Endothelial cell of umbilical vein (primary cell): ENCODE results near the gene IFT88. TPM values are rescaled to one million over a fixed set of nuclear protein-coding genes. Genes with fewer than 3 reads are reported as not detected.

Experiments
- BruUV-seq: library from RNA; stranded (reverse); fragments of 400-500 nt; replicated peaks from 2 replicates; lab custom pipeline; 2021; lab: Mats Ljungman, UMichigan
- CTCF ChIA-PET: fragments of 300-600, 350-600 bp; sonication (Branson Sonifier 250); formaldehyde crosslinking; loops from one replicate; lab custom pipeline; 2021; ENCODE audit warnings: antibody characterized with exemption, inconsistent platforms; lab: Charles Lee
- POLR2A ChIA-PET: fragments of 300-600, 350-600 bp; sonication (Branson Sonifier 250); formaldehyde crosslinking; loops from one replicate; lab custom pipeline; 2021; ENCODE audit warnings: antibody characterized with exemption, inconsistent platforms; lab: Charles Lee
- DNase-seq: peaks from one replicate; pipeline ENCODE4 v3.0.0-alpha.2; 2011; ENCODE audit warnings: low read depth, low spot score
- FAIRE-seq: peaks from 2 replicates; lab custom pipeline; 2011; peaks lifted over from hg19 to GRCh38; lab: Jason Lieb, UNC
- H2AFZ ChIP-seq: 2 replicates; pipeline ENCODE4 v1.6.0; 2012; ENCODE audit warnings: low read depth, low read length, control low read depth, inconsistent platforms
- H3K27ac ChIP-seq: 2 replicates; pipeline ENCODE4 v1.5.1; 2011; ENCODE audit warnings: low read depth, mild to moderate bottlenecking, control low read depth, low read length, moderate library complexity; ENCODE audit not compliant: insufficient read depth
- H3K27me3 ChIP-seq, 2 experiments: 2 replicates each; pipeline versions ENCODE4 v1.6.0 to v1.6.1; 2011; ENCODE audit warnings: low read length in 2 of 2, mixed read lengths in 1 of 2; ENCODE audit not compliant: control insufficient read depth in 2 of 2, insufficient read depth in 2 of 2
- H3K36me3 ChIP-seq, 2 experiments: 2 replicates in 1 of 2; 3 replicates in 1 of 2; pipeline ENCODE4 v1.5.1; 2011; ENCODE audit warnings: low read length in 2 of 2, mild to moderate bottlenecking in 1 of 2, moderate library complexity in 1 of 2; ENCODE audit not compliant: control insufficient read depth in 2 of 2, insufficient read depth in 2 of 2; ENCODE audit errors: extremely low read depth in 1 of 2
- H3K4me1 ChIP-seq: 3 replicates; pipeline ENCODE4 v1.5.1; 2011; ENCODE audit warnings: mild to moderate bottlenecking, low read length; ENCODE audit not compliant: control insufficient read depth, insufficient read depth; ENCODE audit errors: extremely low read depth
- H3K4me2 ChIP-seq: 2 replicates; pipeline ENCODE4 v1.6.1; 2011; ENCODE audit warnings: low read length, control low read depth, mixed read lengths; ENCODE audit not compliant: insufficient read depth
- H3K4me3 ChIP-seq, 3 experiments: fragments of 200-600 bp in 1 of 3; sonication (generic), shearing (Covaris generic) in 1 of 3; replicated peaks in 1 of 3; 2 replicates each; pipeline ENCODE4 v1.5.1; 2011 to 2016; ENCODE audit warnings: control low read depth in 3 of 3, low read length in 3 of 3, mild to moderate bottlenecking in 2 of 3, inconsistent platforms in 1 of 3, low read depth in 1 of 3, moderate library complexity in 1 of 3; ENCODE audit not compliant: insufficient read depth in 1 of 3
- H3K79me2 ChIP-seq: 2 replicates; pipeline ENCODE4 v1.6.0; 2012; ENCODE audit warnings: low read length, inconsistent platforms; ENCODE audit not compliant: control insufficient read depth, insufficient read depth
- H3K9ac ChIP-seq: replicated peaks from 2 replicates; pipeline ENCODE3; 2011; ENCODE audit warnings: low read length, control low read depth; ENCODE audit not compliant: insufficient read depth; ENCODE audit errors: extremely low read depth
- H3K9me1 ChIP-seq: replicated peaks from 3 replicates; pipeline ENCODE4 v1.6.0; 2011; ENCODE audit warnings: mild to moderate bottlenecking, low read length; ENCODE audit not compliant: control insufficient read depth, insufficient read depth; ENCODE audit errors: extremely low read depth
- H3K9me3 ChIP-seq: replicated peaks from 2 replicates; pipeline ENCODE4 v1.5.1; 2012; ENCODE audit warnings: low read length, inconsistent platforms; ENCODE audit not compliant: control insufficient read depth, insufficient read depth
- H4K20me1 ChIP-seq: replicated peaks from 2 replicates; pipeline ENCODE3; 2011; ENCODE audit warnings: mild to moderate bottlenecking, low read length; ENCODE audit not compliant: control insufficient read depth, insufficient read depth; ENCODE audit errors: extremely low read depth
- CTCF ChIP-seq, 2 donors: IDR thresholded peaks; 1 replicate in 1 of 2; 2 replicates in 1 of 2; pipeline ENCODE4 v1.5.1; 2011; ENCODE audit warnings: low read length in 2 of 2, mild to moderate bottlenecking in 2 of 2, moderate library complexity in 2 of 2, control low read depth in 1 of 2, inconsistent platforms in 1 of 2, low read depth in 1 of 2; ENCODE audit not compliant: insufficient read depth in 1 of 2; ENCODE audit errors: extremely low read depth in 1 of 2
- EZH2 ChIP-seq: IDR thresholded peaks from 2 replicates; pipeline ENCODE4 v1.6.1; 2012; ENCODE audit warnings: borderline replicate concordance, low read depth, mild to moderate bottlenecking, moderate library complexity, low read length, inconsistent platforms; ENCODE audit not compliant: severe bottlenecking
- FOS ChIP-seq: IDR thresholded peaks from 2 replicates; pipeline ENCODE4 v1.6.1; 2011; ENCODE audit warnings: mild to moderate bottlenecking, low read length, moderate library complexity, borderline replicate concordance; ENCODE audit not compliant: insufficient read depth
- GATA2 ChIP-seq: IDR thresholded peaks from 2 replicates; pipeline ENCODE4 v1.7.0; 2011; ENCODE audit warnings: low read depth, mild to moderate bottlenecking, moderate library complexity, mixed read lengths, low read length; ENCODE audit not compliant: insufficient read length, insufficient read depth
- JUN ChIP-seq: IDR thresholded peaks from 2 replicates; pipeline ENCODE4 v1.6.1; 2011; ENCODE audit warnings: borderline replicate concordance, low read depth; ENCODE audit not compliant: insufficient read length, insufficient read depth
- MAX ChIP-seq: IDR thresholded peaks from 2 replicates; pipeline ENCODE4 v1.6.1; 2011; ENCODE audit not compliant: insufficient read depth, insufficient read length
- MYC ChIP-seq: IDR thresholded peaks from one replicate; pipeline ENCODE4 v1.6.1; 2011; ENCODE audit warnings: mild to moderate bottlenecking, low read depth, low read length
- POLR2A ChIP-seq: IDR thresholded peaks from 2 replicates; pipeline ENCODE4 v1.6.1; 2012; ENCODE audit warnings: low read depth, mild to moderate bottlenecking, control low read depth, low read length
- dilution Hi-C: fragments of 300-500 bp; cut with MboI; formaldehyde crosslinking; loops from one replicate; pipeline ENCODE4 v1.15.0; 2019; ENCODE audit warnings: low sequenced_read_pairs; ENCODE audit not compliant: extremely low pct_ligation_motif_present
- intact Hi-C: fragments of 100-400 bp; cut with micrococcal nuclease; formaldehyde crosslinking; loops from one replicate; pipeline ENCODE4 v1.10.0; 2022
- polyA plus RNA-seq, 4 experiments: library from polyadenylated mRNA; depleted of rRNA in 3 of 4; stranded (reverse) in 3 of 4; unstranded in 1 of 4; fragments of >200 nt; gene quantifications; 2 replicates each; pipeline versions ENCODE4 v1.2.1 to v1.2.3, GENCODE V29; 2011 to 2012; ENCODE audit warnings: missing spikeins in 1 of 4
- total RNA-seq: library from RNA; stranded (reverse); gene quantifications from 2 replicates; pipeline ENCODE4 v1.2.3, GENCODE V29; 2021

Gene IFT88
- total and polyA plus RNA-seq, 2 donors (not counting 3 experiments of a cell fraction or from before 2014, with no cell fraction given) = 2.4 to 9.1 TPM

- no peaks in the 10 kb centered on the region for H3K9me3 ChIP-seq
- DNase-seq = no peak
- POLR2A ChIA-PET = no interaction called here
- H3K9ac ChIP-seq = no peak overlapping the region
- dilution Hi-C loops = no loop called here
- no TSS peak for BruUV-seq
- no peak for FAIRE-seq
- no peak for TF ChIP-seq EZH2
- no peak for TF ChIP-seq JUN
- no peak for TF ChIP-seq GATA2
- TF ChIP-seq CTCF (IDR thresholded peaks at IDR 0.05; ENCODE audit: extremely low read depth in 1 of 2, insufficient read depth in 1 of 2, low read depth in 1 of 2, low read length in 2 of 2) = no peak
- TF ChIP-seq POLR2A = no peak
- H4K20me1 ChIP-seq = no peaks in the 10 kb centered on the region
- no peak overlapping the region for H3K4me2 ChIP-seq
- H2AFZ ChIP-seq = no peak overlapping the region
- no peaks in the 10 kb centered on the region for H3K36me3 ChIP-seq
- H3K4me1 ChIP-seq = no peaks in the 10 kb centered on the region
- CTCF ChIA-PET = no interaction called here
- intact Hi-C loops = no loop called here
- H3K79me2 ChIP-seq = no peaks in the 10 kb centered on the region
- H3K27me3 ChIP-seq = no peaks in the 10 kb centered on the region
- no peaks in the 10 kb centered on the region for H3K9me1 ChIP-seq
- no peak overlapping the region for H3K27ac ChIP-seq
- no peak overlapping the region for H3K4me3 ChIP-seq
Measured at GRCh38 chr13:20558982-20559381, 8.0 kb upstream of the IFT88 start.

GRCh38 chr13:20559659-20560356 lies 7.1 kb upstream of the IFT88 start:
- no peak overlapping the region for H3K9ac ChIP-seq

More at GRCh38 chr13:20559659-20560356, 7.1 kb upstream of the IFT88 start:
- intact Hi-C loops (no loop called here), dilution Hi-C loops (no loop called here)
- H3K79me2 ChIP-seq = no peaks in the 10 kb centered on the region
- no peak for DNase-seq
- H4K20me1 ChIP-seq = no peaks in the 10 kb centered on the region
- H2AFZ ChIP-seq = no peak overlapping the region
- BruUV-seq = no TSS peak
- TF ChIP-seq CTCF (IDR thresholded peaks at IDR 0.05; ENCODE audit: extremely low read depth in 1 of 2, insufficient read depth in 1 of 2, low read depth in 1 of 2, low read length in 2 of 2) (no peak), GATA2 (no peak), EZH2 (no peak), MAX (no peak), POLR2A (no peak), MYC (no peak), FOS (no peak), JUN (no peak)
- H3K9me3 ChIP-seq = no peaks in the 10 kb centered on the region
- H3K4me3 ChIP-seq = no peak overlapping the region
- no peak for FAIRE-seq
- H3K36me3 ChIP-seq = no peaks in the 10 kb centered on the region
- H3K4me1 ChIP-seq = no peaks in the 10 kb centered on the region
- H3K27me3 ChIP-seq = no peaks in the 10 kb centered on the region
- POLR2A ChIA-PET = no interaction called here
- no peaks in the 10 kb centered on the region for H3K9me1 ChIP-seq
- no peak overlapping the region for H3K27ac ChIP-seq
- no peak overlapping the region for H3K4me2 ChIP-seq
- CTCF ChIA-PET = no interaction called here
